HG02642 (cell line): ENCODE measurements around the gene SPATA32.

Experiments
- ATAC-seq: cut with Tn5 transposase; IDR thresholded peaks from one replicate; pipeline ENCODE4 v1.9.1; 2021; ENCODE audit warnings: mild to moderate bottlenecking; ENCODE audit not compliant: unreplicated experiment, poor library complexity

SPATA32 gene

GRCh38 chr17:45221081-45222013, 40.5 kb downstream of the SPATA32 start, which contains the start of gene FMNL1:
TSS of gene FMNL1 (plus strand) at chr17:45221885. CDS start at chr17:45222125, 240 bp downstream.
- peak; percentile 23 for ATAC-seq

DNA sequence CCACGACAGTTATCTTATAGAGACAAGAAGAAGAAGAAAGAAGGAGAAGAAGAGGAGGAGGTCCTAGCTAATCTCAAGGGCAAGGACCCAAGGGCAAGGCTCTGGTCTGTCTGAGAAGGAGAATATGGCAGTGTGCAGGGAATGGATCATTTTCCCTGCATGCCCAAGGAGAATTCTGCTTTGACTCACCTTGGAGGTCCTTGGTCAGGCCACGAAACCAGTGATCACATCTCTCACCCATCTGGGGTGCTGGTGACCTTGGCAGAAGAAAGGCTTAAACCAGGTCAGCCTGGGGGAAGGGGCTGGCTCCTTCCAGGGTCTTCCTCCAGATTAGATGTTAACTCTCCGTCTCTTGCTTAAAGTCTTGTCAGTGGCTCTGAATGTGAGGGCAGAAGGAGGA, 41.8 kb downstream of the SPATA32 start:
- no peak for ATAC-seq

DNA sequence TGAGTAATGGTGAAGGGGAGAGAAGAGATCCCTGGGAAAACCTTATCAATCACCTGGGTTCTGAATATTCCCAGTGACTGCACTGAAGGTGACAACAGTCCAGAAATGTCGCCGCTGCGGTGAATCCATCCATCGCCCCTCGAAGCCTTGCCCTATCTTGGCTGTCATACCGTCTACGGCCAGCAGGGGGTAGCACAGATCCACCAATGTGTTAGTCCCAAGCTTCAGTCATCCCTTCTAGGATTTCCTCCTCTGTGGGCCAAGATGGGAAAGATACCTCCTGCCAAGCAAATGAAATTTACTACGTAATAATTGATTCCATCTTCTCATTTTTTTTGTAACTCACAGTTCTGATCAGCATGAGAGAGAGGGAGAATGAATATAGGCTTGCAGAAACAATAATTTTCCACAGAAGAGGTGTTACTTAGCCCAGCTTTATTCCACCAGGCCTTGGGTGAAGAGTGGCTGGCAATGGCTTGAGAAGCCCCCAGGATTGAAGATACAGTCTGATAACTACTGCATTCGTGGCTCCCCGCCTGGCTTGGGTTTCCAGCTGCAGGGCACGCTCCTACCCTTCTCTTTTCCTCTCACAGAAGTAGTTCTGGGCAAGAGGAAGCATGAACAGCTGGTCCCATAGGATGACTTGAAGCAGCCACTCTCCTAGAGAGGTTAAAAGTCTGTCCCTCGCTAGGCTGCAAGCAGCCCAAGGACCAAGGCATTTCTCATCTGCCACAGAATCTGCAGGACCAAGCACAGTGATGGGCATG, 42.8 kb downstream of the SPATA32 start:
- ATAC-seq = no peak
